Neuronal stem cell (in vitro differentiated cells): ENCODE data around the gene ITSN2.
A peak's percentile ranks its signal among the peaks of the same experiment; 100 is the strongest.

Experiments
- DNase-seq: peaks from one replicate; pipeline ENCODE4 v3.0.0-alpha.2; 2013; ENCODE audit warnings: low spot score
- H2AFZ ChIP-seq: one replicate; pipeline ENCODE4 v1.6.1; 2013; ENCODE audit warnings: mild to moderate bottlenecking, low read length, inconsistent platforms
- H2AK5ac ChIP-seq: 2 replicates; pipeline ENCODE4 v1.6.1; 2013; ENCODE audit warnings: low read depth, mild to moderate bottlenecking, inconsistent platforms, low read length, moderate library complexity, mixed read lengths
- H2BK120ac ChIP-seq: 2 replicates; pipeline ENCODE4 v1.6.1; 2013; ENCODE audit warnings: low read depth, mild to moderate bottlenecking, inconsistent platforms, low read length, moderate library complexity, mixed read lengths
- H2BK12ac ChIP-seq: one replicate; pipeline ENCODE4 v1.6.1; 2013; ENCODE audit warnings: low read length, inconsistent platforms
- H2BK15ac ChIP-seq: 2 replicates; pipeline ENCODE4 v1.6.1; 2013; ENCODE audit warnings: mild to moderate bottlenecking, low read length, inconsistent platforms, mixed read lengths
- H2BK5ac ChIP-seq: one replicate; pipeline ENCODE4 v1.6.1; 2013; ENCODE audit warnings: inconsistent platforms, mild to moderate bottlenecking, low read length, moderate library complexity
- H3K14ac ChIP-seq: one replicate; pipeline ENCODE4 v1.6.1; 2013; ENCODE audit warnings: low read length, inconsistent platforms
- H3K18ac ChIP-seq: 2 replicates; pipeline ENCODE4 v1.6.1; 2013; ENCODE audit warnings: low read length, inconsistent platforms
- H3K23ac ChIP-seq: 2 replicates; pipeline ENCODE4 v1.6.1; 2013; ENCODE audit warnings: low read depth, mild to moderate bottlenecking, mixed read lengths, low read length, inconsistent platforms; ENCODE audit not compliant: poor library complexity
- H3K27ac ChIP-seq: replicated peaks from 3 replicates; pipeline ENCODE4 v1.5.1; 2013; ENCODE audit warnings: low read length, inconsistent platforms
- H3K27me3 ChIP-seq, 3 experiments: 2 replicates each; pipeline ENCODE4 v1.6.1; 2013; ENCODE audit warnings: low read length in 3 of 3, mild to moderate bottlenecking in 2 of 3, inconsistent platforms in 1 of 3, low read depth in 1 of 3, mixed read lengths in 1 of 3, moderate library complexity in 1 of 3; ENCODE audit not compliant: control insufficient read depth in 3 of 3, insufficient read depth in 3 of 3
- H3K36me3 ChIP-seq, 2 donors: replicated peaks in 1 of 2; 2 replicates each; pipeline ENCODE4 v1.6.1; 2013; ENCODE audit warnings: low read length in 2 of 2; ENCODE audit not compliant: control insufficient read depth in 2 of 2, insufficient read depth in 2 of 2
- H3K4ac ChIP-seq: 2 replicates; pipeline ENCODE4 v1.6.1; 2013; ENCODE audit warnings: inconsistent platforms, mild to moderate bottlenecking, low read length, moderate library complexity
- H3K4me1 ChIP-seq, 2 donors: 1 replicate in 1 of 2; 2 replicates in 1 of 2; pipeline ENCODE4 v1.6.1; 2013; ENCODE audit warnings: low read length in 2 of 2, low read depth in 1 of 2; ENCODE audit not compliant: control insufficient read depth in 2 of 2, insufficient read depth in 1 of 2
- H3K4me2 ChIP-seq: one replicate; pipeline ENCODE4 v1.6.1; 2013; ENCODE audit warnings: mild to moderate bottlenecking, low read length, inconsistent platforms; ENCODE audit not compliant: insufficient read depth, poor library complexity, severe bottlenecking
- H3K4me3 ChIP-seq, 2 donors: 2 replicates each; pipeline ENCODE4 v1.5.1; 2013; ENCODE audit warnings: low read length in 2 of 2, mild to moderate bottlenecking in 2 of 2, inconsistent platforms in 1 of 2, moderate library complexity in 1 of 2
- H3K79me1 ChIP-seq: one replicate; pipeline ENCODE4 v1.6.1; 2013; ENCODE audit warnings: low read depth, mild to moderate bottlenecking, inconsistent platforms, low read length, moderate library complexity
- H3K9ac ChIP-seq: one replicate; pipeline ENCODE4 v1.6.1; 2013; ENCODE audit warnings: mild to moderate bottlenecking, low read depth, low read length, inconsistent platforms; ENCODE audit not compliant: poor library complexity
- H3K9me3 ChIP-seq, 2 donors: replicated peaks in 1 of 2; 2 replicates each; pipeline versions ENCODE3 to v1.6.1; 2013; ENCODE audit warnings: low read length in 2 of 2, mild to moderate bottlenecking in 2 of 2, inconsistent platforms in 1 of 2, low read depth in 1 of 2, mixed read lengths in 1 of 2, moderate library complexity in 1 of 2; ENCODE audit not compliant: control insufficient read depth in 2 of 2, insufficient read depth in 1 of 2
- H4K8ac ChIP-seq: one replicate; pipeline ENCODE4 v1.6.1; 2013; ENCODE audit warnings: low read depth, mild to moderate bottlenecking, inconsistent platforms, low read length, moderate library complexity
- H4K91ac ChIP-seq: one replicate; pipeline ENCODE4 v1.6.1; 2013; ENCODE audit warnings: low read length, low read depth, mild to moderate bottlenecking, inconsistent platforms; ENCODE audit not compliant: poor library complexity
- WGBS, 2 donors: extraction: QIAGEN DNeasy Blood & Tissue Kit; methylation state at CpG; one replicate each; pipeline ENCODE4 v1.1.7; 2013; ENCODE audit warnings: missing lambda C conversion rate in 2 of 2, mixed read lengths in 1 of 2; ENCODE audit not compliant: insufficient read length in 2 of 2, insufficient replicate concordance in 1 of 2; ENCODE audit errors: extremely low coverage in 2 of 2; 5-methylcytosine and 5-hydroxymethylcytosine counted together

ITSN2 gene

DNA sequence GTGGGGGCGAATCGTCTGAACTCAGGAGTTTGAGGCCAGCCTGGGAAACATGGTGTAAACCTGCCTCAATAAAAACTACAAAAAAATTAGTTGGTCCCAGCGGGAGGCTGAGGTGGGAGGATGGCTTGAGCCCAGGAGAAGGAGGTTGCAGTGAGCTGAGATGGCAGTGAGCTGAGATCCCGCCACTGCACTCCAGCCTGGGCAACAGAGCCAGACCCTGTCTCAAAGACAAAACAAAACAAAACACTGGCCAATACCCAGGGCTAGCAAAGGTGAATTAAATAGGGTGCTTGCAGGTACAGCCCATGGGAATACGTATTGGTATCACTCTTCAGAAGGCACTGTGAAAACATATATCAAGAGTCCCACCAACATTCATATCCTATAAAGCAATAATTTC lies 7.0 kb downstream of the ITSN2 start:
- Histone ChIP-seq H2AFZ (no peak overlapping the region), H2BK15ac (no peak overlapping the region), H3K23ac (no peak overlapping the region), H3K9ac (no peak overlapping the region), H3K9me3 (no peaks in the 10 kb centered on the region), H3K4ac (no peak overlapping the region), H3K79me1 (no peaks in the 10 kb centered on the region), H3K27ac (no peak overlapping the region), H2BK5ac (no peak overlapping the region), H4K91ac (no peak overlapping the region), H3K14ac (no peak overlapping the region), H3K4me3 (no peak overlapping the region), H3K27me3 (no peaks in the 10 kb centered on the region), H3K36me3 (no peaks in the 10 kb centered on the region), H2BK12ac (peak overlapping the region; percentile 41), H3K4me2 (no peak overlapping the region), H4K8ac (no peak overlapping the region), H3K18ac (no peak overlapping the region), H2AK5ac (no peak overlapping the region), H2BK120ac (no peak overlapping the region), H3K4me1 (peaks cover 0 to 4% of the 10 kb centered on the region in 2 donors)
- WGBS, 2 donors: no CpG with 5 or more reads among the region's 5 CpGs
- no peak for DNase-seq

GRCh38 chr2:24352664-24353063 lies 7.7 kb downstream of the ITSN2 start:
- no peak overlapping the region for H2AFZ ChIP-seq
- H3K14ac ChIP-seq: no peak overlapping the region
- no peak overlapping the region for H3K4ac ChIP-seq
- no peak overlapping the region for H2AK5ac ChIP-seq
- H2BK12ac ChIP-seq: no peak overlapping the region
- no peak overlapping the region for H3K4me3 ChIP-seq
- no peak overlapping the region for H4K91ac ChIP-seq
- no peak overlapping the region for H2BK120ac ChIP-seq
- no peaks in the 10 kb centered on the region for H3K27me3 ChIP-seq
- H4K8ac ChIP-seq: no peak overlapping the region
- no peak overlapping the region for H3K27ac ChIP-seq
- H3K18ac ChIP-seq: no peak overlapping the region
- no peaks in the 10 kb centered on the region for H3K9me3 ChIP-seq
- peaks cover 0 to 4% of the 10 kb centered on the region in 2 donors for H3K4me1 ChIP-seq
- H2BK15ac ChIP-seq: no peak overlapping the region
- no peak for DNase-seq
- no peaks in the 10 kb centered on the region for H3K36me3 ChIP-seq
- H3K79me1 ChIP-seq: no peaks in the 10 kb centered on the region
- no peak overlapping the region for H2BK5ac ChIP-seq
- H3K4me2 ChIP-seq: no peak overlapping the region
- no peak overlapping the region for H3K23ac ChIP-seq
- no peak overlapping the region for H3K9ac ChIP-seq

DNA sequence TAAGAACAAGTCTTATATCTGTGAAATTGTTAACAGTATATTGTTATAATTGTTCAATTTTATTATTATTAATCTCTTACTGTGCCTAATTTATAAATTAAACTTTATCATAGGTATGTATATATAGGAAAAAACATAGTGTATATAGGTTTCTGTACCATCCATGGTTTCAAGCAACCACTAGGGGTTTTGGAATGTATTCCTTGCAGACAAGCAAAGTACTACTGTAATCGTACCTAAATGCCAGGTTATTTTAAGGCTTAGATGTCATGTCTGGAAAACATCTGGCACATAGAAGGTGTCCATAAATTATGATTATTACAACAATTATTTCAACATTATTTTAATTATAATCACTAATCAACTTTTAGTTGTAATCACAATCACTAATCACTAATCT lies 8.4 kb downstream of the ITSN2 start:
- Histone ChIP-seq H3K18ac (no peak overlapping the region), H2BK12ac (no peak overlapping the region), H3K27ac (no peak overlapping the region), H3K23ac (no peak overlapping the region), H3K14ac (no peak overlapping the region), H2BK5ac (no peak overlapping the region), H3K79me1 (no peaks in the 10 kb centered on the region), H3K9me3 (no peaks in the 10 kb centered on the region), H3K36me3 (no peaks in the 10 kb centered on the region), H2AFZ (no peak overlapping the region), H3K9ac (no peak overlapping the region), H2AK5ac (no peak overlapping the region), H4K91ac (no peak overlapping the region), H3K4me1 (peaks cover 0 to 4% of the 10 kb centered on the region in 2 donors), H2BK15ac (no peak overlapping the region), H3K4me2 (no peak overlapping the region), H4K8ac (no peak overlapping the region), H3K4ac (no peak overlapping the region), H2BK120ac (no peak overlapping the region), H3K4me3 (no peak overlapping the region), H3K27me3 (no peaks in the 10 kb centered on the region)
- no CpG with 5 or more reads among the region's 1 CpG for WGBS, 2 donors
- no peak for DNase-seq

DNA sequence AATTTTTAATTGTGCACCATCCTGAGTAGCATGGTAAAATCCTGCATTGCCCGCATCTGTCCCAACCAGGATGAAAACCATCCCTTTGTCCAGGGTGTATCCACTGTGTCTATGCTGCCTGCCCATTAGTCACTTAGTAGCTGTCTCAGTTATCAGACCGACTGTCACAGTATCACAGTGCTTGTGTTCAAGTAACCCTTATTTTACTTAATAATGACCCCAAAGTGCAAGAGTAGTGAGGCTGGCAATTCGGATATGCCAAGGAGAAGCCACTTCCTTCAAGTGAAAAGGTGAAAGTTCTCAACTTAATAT lies 8.8 kb downstream of the ITSN2 start:
- no CpG with 5 or more reads among the region's 3 CpGs for WGBS, 2 donors
- no peak overlapping the region for H3K4ac ChIP-seq
- H4K91ac ChIP-seq: no peak overlapping the region

More for the DNA sequence above, 8.8 kb downstream of the ITSN2 start:
- Histone ChIP-seq H2BK15ac (no peak overlapping the region), H3K9ac (no peak overlapping the region), H3K18ac (no peak overlapping the region), H3K4me3 (no peak overlapping the region), H2BK12ac (no peak overlapping the region), H3K4me1 (peaks cover 0 to 4% of the 10 kb centered on the region in 2 donors), H2AK5ac (no peak overlapping the region), H3K4me2 (no peak overlapping the region), H3K27me3 (no peaks in the 10 kb centered on the region), H3K14ac (no peak overlapping the region), H4K8ac (no peak overlapping the region), H3K79me1 (no peaks in the 10 kb centered on the region), H3K23ac (no peak overlapping the region), H2AFZ (no peak overlapping the region), H2BK120ac (no peak overlapping the region), H3K9me3 (no peaks in the 10 kb centered on the region), H3K36me3 (no peaks in the 10 kb centered on the region), H3K27ac (no peak overlapping the region), H2BK5ac (no peak overlapping the region)
- DNase-seq: no peak
